ENCODE results near the gene IGSF11.
A peak's percentile ranks its signal among the peaks of the same experiment; 100 is the strongest.

Gene IGSF11

GRCh38 chr3:119044593-119044992, 9.9 kb upstream of the IGSF11 start:
- DNase-seq (ENCODE audit: low spot score), result no peak
- H3K4me3 ChIP-seq, result no peak overlapping the region
- no peak for TF ChIP-seq CTCF (IDR thresholded peaks at IDR 0.05)
- H3K27ac ChIP-seq, result no peak overlapping the region

GRCh38 chr3:119042162-119042561, 7.5 kb upstream of the IGSF11 start:
- Histone ChIP-seq H3K4me3 (no peak overlapping the region), H3K27ac (no peak overlapping the region)
- DNase-seq (ENCODE audit: low spot score), result no peak
- no peak for TF ChIP-seq CTCF (IDR thresholded peaks at IDR 0.05)

- TF ChIP-seq CTCF (IDR thresholded peaks at IDR 0.05), result no peak
- H3K4me3 ChIP-seq, result peak overlapping the region; percentile 87
- DNase-seq (ENCODE audit: low spot score), result no peak
- H3K27ac ChIP-seq, result no peak overlapping the region
Observed at GRCh38 chr3:119035014-119035346, 334 bp upstream of the IGSF11 start.

- no peak overlapping the region for H3K27ac ChIP-seq
- no peak for TF ChIP-seq CTCF (IDR thresholded peaks at IDR 0.05)
- H3K4me3 ChIP-seq, result peak overlapping the region; percentile 87
- no peak for DNase-seq (ENCODE audit: low spot score)
Observed at GRCh38 chr3:119033393-119034255, 1.0 kb downstream of the IGSF11 start.

GRCh38 chr3:119025171-119025795, 9.4 kb downstream of the IGSF11 start:
- no peak for DNase-seq (ENCODE audit: low spot score)
- no peak overlapping the region for H3K27ac ChIP-seq
- no peak for TF ChIP-seq CTCF (IDR thresholded peaks at IDR 0.05)
- H3K4me3 ChIP-seq, result no peak overlapping the region

- Histone ChIP-seq H3K27ac (no peak overlapping the region), H3K4me3 (no peak overlapping the region)
- no peak for TF ChIP-seq CTCF (IDR thresholded peaks at IDR 0.05)
Observed at GRCh38 chr3:119019767-119020518, 14.7 kb downstream of the IGSF11 start.

More at GRCh38 chr3:119019767-119020518, 14.7 kb downstream of the IGSF11 start:
- no peak for DNase-seq (ENCODE audit: low spot score)

All from coronary artery (tissue), 2 donors.